Fibroblast of skin of left quadriceps (primary cell): ENCODE measurements around the gene CD38.

Source experiments
- DNase-seq, 2 experiments: peaks; one replicate each; pipeline ENCODE4 v3.0.0-alpha.2; 2013; ENCODE audit warnings: low read depth in 2 of 2

Gene CD38

DNA sequence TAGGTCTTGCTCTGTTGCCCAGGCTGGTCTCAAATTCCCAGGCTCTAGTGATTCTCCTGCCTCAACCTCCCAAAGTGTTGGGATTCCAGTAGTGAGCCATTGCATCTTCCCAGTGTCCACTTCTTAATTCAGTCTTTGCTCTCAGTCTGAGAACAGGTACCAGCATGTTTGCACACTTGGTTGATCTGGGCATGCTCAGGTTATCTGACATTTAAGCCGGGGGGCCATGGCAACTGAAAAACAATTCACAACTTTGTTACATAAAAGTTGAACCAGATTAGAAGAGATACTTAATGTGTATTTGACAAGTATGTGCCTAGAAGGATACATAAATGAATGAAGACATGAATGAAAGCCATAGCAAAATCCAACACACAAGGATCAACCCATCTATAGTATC lies 121.4 kb downstream of the CD38 start:
- no peak for DNase-seq

DNA sequence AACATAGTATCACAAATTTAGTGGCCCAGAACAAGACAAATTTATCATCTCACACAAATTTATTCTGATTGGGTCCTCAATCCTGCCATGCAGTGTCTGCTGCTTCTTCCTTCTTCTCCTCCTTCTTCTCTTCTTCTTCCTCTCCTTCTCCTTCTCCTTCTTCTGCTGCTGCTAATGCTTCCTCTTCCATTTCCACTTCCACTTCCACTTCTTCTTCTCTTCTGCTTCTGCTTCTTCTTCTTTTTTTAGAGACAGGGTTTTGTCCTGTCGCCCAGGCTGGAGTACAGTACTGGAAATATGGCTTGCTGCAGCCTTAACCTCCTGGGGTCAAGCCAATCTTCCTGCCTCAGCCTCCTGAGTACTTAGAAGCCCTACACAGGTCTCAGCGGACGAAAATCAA lies 122.9 kb downstream of the CD38 start:
- DNase-seq: no peak

DNA sequence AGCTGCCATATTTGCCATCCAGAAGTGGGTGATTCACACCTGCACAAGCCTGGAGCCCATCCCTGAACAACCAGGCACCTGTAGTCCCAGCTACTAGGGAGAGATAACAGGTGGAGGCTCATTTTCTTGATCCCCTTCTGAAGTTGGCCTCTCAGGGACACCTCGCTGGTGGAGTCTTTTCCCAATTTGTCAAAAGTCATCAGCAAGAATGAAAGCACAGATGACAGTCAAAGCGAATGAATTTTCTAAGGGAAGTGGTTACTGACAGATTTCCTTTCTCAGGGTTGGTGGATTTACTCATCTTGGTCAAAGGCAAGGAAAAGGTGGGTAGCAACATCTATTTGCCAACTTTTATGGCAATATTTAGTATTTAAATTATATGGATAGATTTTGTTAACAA lies 123.9 kb downstream of the CD38 start:
- DNase-seq: no peak

DNA sequence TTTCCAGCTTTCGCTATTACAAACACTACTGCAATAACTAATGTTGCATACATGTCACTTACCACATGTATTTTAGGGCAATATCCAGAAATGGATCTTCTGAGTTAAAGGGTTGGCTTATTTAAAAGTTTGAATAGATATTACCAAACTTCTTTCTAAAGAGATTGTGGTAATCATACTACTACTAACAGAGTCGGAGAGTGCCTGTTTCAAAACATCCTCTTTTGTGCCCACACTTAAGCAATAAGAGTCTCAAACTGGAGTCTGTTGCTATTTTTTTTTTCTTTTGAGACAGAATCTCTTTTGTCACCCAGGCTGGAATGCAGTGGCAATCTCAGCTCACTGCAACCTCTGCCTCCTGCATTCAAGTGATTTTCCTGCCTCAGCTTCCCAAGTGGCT lies 124.6 kb downstream of the CD38 start:
- no peak for DNase-seq
